HG03196 (cell line): Measurements from ENCODE around the gene CLTA.
"Not testable (repeated sequence)": the region's sequence is repeated elsewhere in the genome, so short reads cannot be mapped to it uniquely, and the experiment has no call there.

Experiments
- ATAC-seq: cut with Tn5 transposase; IDR thresholded peaks from one replicate; pipeline ENCODE4 v1.9.1; 2021; ENCODE audit not compliant: unreplicated experiment

The CLTA gene

DNA sequence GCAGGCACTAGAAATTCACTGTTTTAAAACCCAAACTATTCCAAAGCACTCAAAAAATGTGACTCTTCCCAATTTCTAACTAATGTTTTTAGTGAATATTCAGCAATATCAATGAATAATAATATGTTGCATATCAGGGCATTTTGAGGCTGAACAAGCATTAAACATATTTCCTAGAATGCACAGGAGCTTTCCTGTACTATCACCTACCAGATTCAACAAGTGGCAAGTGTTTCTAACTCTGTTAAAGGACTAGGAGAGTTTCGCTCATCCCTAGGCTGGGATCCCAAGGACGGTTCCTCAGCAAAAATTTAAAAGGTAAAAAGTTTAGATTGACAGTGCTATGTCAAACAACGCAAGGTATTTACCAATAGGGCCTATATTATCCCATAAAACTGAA, 46.5 kb downstream of the CLTA start:
- ATAC-seq, result no peak

- ATAC-seq, result not testable (repeated sequence)
These were observed 48.5 kb downstream of the CLTA start for GRCh38 chr9:36239205-36239604.

DNA sequence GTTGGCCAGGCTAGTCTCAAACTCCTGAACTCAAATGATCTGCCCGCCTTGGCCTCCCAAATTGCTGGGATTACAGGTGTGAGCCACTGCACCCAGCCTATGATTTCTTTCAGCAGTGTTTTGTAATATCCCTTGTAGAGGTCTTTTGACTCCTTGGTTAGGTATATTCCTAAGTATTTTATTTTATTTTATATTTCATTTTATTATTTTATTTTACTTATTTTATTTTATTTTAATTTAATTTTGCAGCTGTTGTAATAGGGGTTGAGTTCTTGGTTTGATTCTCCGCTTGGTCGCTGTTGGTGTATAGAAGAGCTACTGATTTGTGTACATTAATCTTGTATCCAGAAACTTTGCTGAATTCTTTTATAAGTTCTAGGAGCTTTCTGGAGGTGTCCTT, 49.0 kb downstream of the CLTA start:
- not testable (repeated sequence) for ATAC-seq

DNA sequence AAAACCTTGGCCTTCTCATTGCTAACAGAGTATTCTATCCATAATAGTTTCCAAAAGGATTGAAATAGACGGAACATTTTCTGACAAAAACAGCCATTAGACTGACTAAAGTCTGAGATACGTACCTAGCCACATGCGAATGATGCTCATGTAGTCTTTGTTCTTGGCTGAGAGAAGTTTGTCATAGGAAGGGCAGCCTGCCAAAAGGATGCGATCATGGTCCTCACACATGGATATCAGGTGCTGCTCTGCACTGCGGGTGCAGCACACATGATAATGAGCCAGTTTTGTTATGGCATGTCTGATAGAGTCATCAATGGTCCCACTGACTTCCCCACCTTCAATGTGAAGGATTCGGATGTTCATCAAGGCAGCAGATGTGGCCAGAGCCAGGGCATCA, 55.2 kb downstream of the CLTA start:
- ATAC-seq, result no peak

- ATAC-seq, result no peak
These were observed 56.6 kb downstream of the CLTA start for GRCh38 chr9:36247356-36247755.

GRCh38 chr9:36248061-36248460, 57.3 kb downstream of the CLTA start:
- not testable (repeated sequence) for ATAC-seq

DNA sequence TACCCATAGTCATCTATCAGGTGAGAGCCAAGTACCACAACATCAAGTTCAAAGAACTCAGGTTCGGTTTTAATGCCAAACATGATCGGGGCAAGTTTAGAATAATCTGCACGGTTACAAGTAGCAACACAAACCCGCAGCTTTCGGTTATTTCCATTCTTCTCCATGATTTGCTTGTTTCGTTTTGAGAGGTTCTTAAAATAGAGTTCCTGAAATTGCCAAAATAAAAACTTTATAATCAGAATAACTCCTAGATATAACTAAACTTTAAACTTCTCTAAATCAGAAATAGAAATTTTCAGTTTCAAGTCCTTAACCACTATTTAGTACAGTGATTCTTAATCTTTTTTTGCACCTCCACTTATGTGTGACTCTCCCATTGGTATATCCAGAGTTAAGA, 58.5 kb downstream of the CLTA start:
- ATAC-seq, result no peak

GRCh38 chr9:36250079-36250478, 59.4 kb downstream of the CLTA start:
- ATAC-seq, result no peak

- no peak for ATAC-seq
These were observed 60.7 kb downstream of the CLTA start for GRCh38 chr9:36251428-36251827.

- ATAC-seq, result peak; percentile 92
These were observed 67.7 kb downstream of the CLTA start, which contains the start of gene GNE for GRCh38 chr9:36258208-36258995. TSS of gene GNE (minus strand) at chr9:36258448. CDS start at chr9:36249355, 9,093 bp downstream.

- no peak for ATAC-seq
These were observed 68.3 kb downstream of the CLTA start for GRCh38 chr9:36258996-36259533.
